Measurements from ENCODE around the gene TCF4. TPM values are rescaled to one million over a fixed set of nuclear protein-coding genes. Genes with fewer than 3 reads are reported as not detected.

Gene TCF4
- polyA plus RNA-seq, 1 of the 3 experiments (the other 2 are of a cell fraction) = 39.1 TPM

DNA sequence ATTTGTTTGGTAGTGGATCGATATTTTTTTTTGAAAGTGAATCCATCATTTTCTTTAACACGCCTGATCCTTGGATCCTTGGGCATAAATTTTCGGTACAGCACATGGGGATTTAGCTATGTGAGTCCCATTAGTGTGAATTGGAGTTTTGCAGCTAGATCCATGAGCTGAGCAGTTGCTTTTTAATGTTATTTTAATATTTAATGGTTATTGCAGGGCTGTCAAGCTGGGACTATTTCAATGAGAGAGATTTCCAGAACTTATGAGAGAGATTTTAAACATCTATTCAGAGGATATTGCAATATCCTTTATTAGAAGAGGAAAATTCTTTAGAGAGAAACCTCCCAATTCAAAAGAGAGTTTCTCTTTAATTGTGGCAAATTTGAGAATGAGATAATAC, 35.6 kb upstream of the TCF4 start:
- WGBS (ENCODE audit: low lambda C conversion rate) = 86% methylated on average over 3 of the region's 3 CpGs
- no peak overlapping the region for H3K4me3 ChIP-seq (ENCODE audit: low read depth in 2 of 2, low read length in 1 of 2)
- no peak overlapping the region for H3K27ac ChIP-seq (ENCODE audit: low read depth in 2 of 2, low read length in 1 of 2)
- H3K9ac ChIP-seq = no peak overlapping the region
- no peaks in the 10 kb centered on the region for H3K79me2 ChIP-seq (ENCODE audit: insufficient read depth)
- H3K4me2 ChIP-seq = no peak overlapping the region
- H3K27me3 ChIP-seq (ENCODE audit: insufficient read depth) = no peaks in the 10 kb centered on the region
- H4K20me1 ChIP-seq (ENCODE audit: insufficient read depth) = no peaks in the 10 kb centered on the region
- H3K36me3 ChIP-seq (replicated peaks in 1 of 2; ENCODE audit: control insufficient read depth in 1 of 2, insufficient read depth in 2 of 2, low read length in 1 of 2) = no peaks in the 10 kb centered on the region
- TF ChIP-seq TEAD4 (IDR thresholded peaks at IDR 0.05; ENCODE audit: borderline replicate concordance, insufficient read depth) (no peak), SMC3 (IDR thresholded peaks at IDR 0.05; ENCODE audit: low read depth, low read length) (no peak)
- no peaks in the 10 kb centered on the region for H3F3A ChIP-seq (replicated peaks; ENCODE audit: insufficient read depth)
- no peaks in the 10 kb centered on the region for H3K4me1 ChIP-seq (ENCODE audit: control insufficient read depth in 1 of 2, insufficient read depth in 2 of 2, low read depth in 1 of 2, low read length in 1 of 2)
- CTCF ChIA-PET = no interaction called here
- no peak for DNase-seq
- POLR2A ChIA-PET = no interaction called here
- H3K9me3 ChIP-seq = peaks cover 10% of the 10 kb centered on the region; the same call in 1 of the 2 replicates
- peaks cover 2% of the 10 kb centered on the region; the same call in 1 of the 2 replicates for H3K9me2 ChIP-seq
- H2AFZ ChIP-seq (ENCODE audit: low read depth) = no peak overlapping the region

- DNase-seq = no peak
- TF ChIP-seq TCF12 (IDR thresholded peaks at IDR 0.05) (no peak), MEF2A (IDR thresholded peaks at IDR 0.05; ENCODE audit: borderline replicate concordance, low read depth) (no peak), RFX5 (IDR thresholded peaks at IDR 0.05; ENCODE audit: low read length) (no peak), MXI1 (IDR thresholded peaks at IDR 0.05; ENCODE audit: low read depth, low read length) (no peak), YY1 (IDR thresholded peaks at IDR 0.05; ENCODE audit: low read depth) (no peak), EZH2phosphoT487 (IDR thresholded peaks at IDR 0.05; ENCODE audit: borderline replicate concordance, low read depth) (no peak), RAD21 (IDR thresholded peaks at IDR 0.05; ENCODE audit: low read length) (no peak), ELF1 (IDR thresholded peaks at IDR 0.05) (no peak), NFIC (IDR thresholded peaks at IDR 0.05; ENCODE audit: borderline replicate concordance) (no peak), FOXM1 (IDR thresholded peaks at IDR 0.05; ENCODE audit: low read depth) (no peak), GATA2 (CRISPR knock-in tag; IDR thresholded peaks at IDR 0.05) (no peak), JUND (IDR thresholded peaks at IDR 0.05) (no peak), EP300 (IDR thresholded peaks at IDR 0.05; ENCODE audit: borderline replicate concordance in 1 of 2, low read depth in 1 of 2, low read length in 1 of 2) (no peak), TAF1 (IDR thresholded peaks at IDR 0.05; ENCODE audit: borderline replicate concordance, low read depth, low read length) (no peak), TEAD4 (IDR thresholded peaks at IDR 0.05; ENCODE audit: borderline replicate concordance, insufficient read depth) (no peak), RXRA (IDR thresholded peaks at IDR 0.05; ENCODE audit: borderline replicate concordance, low read depth) (no peak), SIN3A (IDR thresholded peaks at IDR 0.05; ENCODE audit: borderline replicate concordance, low read depth, low read length) (no peak), USF2 (IDR thresholded peaks at IDR 0.05; ENCODE audit: borderline replicate concordance, low read depth, low read length) (no peak), CHD2 (IDR thresholded peaks at IDR 0.05; ENCODE audit: low read length, partially characterized antibody) (no peak)
- TF ChIP-seq, protein P1, sequence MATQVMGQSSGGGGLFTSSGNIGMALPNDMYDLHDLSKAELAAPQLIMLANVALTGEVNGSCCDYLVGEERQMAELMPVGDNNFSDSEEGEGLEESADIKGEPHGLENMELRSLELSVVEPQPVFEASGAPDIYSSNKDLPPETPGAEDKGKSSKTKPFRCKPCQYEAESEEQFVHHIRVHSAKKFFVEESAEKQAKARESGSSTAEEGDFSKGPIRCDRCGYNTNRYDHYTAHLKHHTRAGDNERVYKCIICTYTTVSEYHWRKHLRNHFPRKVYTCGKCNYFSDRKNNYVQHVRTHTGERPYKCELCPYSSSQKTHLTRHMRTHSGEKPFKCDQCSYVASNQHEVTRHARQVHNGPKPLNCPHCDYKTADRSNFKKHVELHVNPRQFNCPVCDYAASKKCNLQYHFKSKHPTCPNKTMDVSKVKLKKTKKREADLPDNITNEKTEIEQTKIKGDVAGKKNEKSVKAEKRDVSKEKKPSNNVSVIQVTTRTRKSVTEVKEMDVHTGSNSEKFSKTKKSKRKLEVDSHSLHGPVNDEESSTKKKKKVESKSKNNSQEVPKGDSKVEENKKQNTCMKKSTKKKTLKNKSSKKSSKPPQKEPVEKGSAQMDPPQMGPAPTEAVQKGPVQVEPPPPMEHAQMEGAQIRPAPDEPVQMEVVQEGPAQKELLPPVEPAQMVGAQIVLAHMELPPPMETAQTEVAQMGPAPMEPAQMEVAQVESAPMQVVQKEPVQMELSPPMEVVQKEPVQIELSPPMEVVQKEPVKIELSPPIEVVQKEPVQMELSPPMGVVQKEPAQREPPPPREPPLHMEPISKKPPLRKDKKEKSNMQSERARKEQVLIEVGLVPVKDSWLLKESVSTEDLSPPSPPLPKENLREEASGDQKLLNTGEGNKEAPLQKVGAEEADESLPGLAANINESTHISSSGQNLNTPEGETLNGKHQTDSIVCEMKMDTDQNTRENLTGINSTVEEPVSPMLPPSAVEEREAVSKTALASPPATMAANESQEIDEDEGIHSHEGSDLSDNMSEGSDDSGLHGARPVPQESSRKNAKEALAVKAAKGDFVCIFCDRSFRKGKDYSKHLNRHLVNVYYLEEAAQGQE (IDR thresholded peaks at IDR 0.05; ENCODE audit: low read depth, low read length) = no peak
- no peaks in the 10 kb centered on the region for H4K20me1 ChIP-seq (ENCODE audit: insufficient read depth)
- CTCF ChIA-PET = no interaction called here
- H3K9me2 ChIP-seq = no peaks in the 10 kb centered on the region
- H2AFZ ChIP-seq (ENCODE audit: low read depth) = no peak overlapping the region
- no peaks in the 10 kb centered on the region for H3K36me3 ChIP-seq (replicated peaks in 1 of 2; ENCODE audit: control insufficient read depth in 1 of 2, insufficient read depth in 2 of 2, low read length in 1 of 2)
- 71% methylated on average over 2 of the region's 2 CpGs for WGBS (ENCODE audit: low lambda C conversion rate)
- no peaks in the 10 kb centered on the region for H3K79me2 ChIP-seq (ENCODE audit: insufficient read depth)
- H3F3A ChIP-seq (replicated peaks; ENCODE audit: insufficient read depth) = no peaks in the 10 kb centered on the region
- H3K9me3 ChIP-seq = peaks cover 2% of the 10 kb centered on the region; the same call in 1 of the 2 replicates
- no peak overlapping the region for H3K4me2 ChIP-seq
- H3K4me3 ChIP-seq (ENCODE audit: low read depth in 2 of 2, low read length in 1 of 2) = no peak overlapping the region
- no peak overlapping the region for H3K9ac ChIP-seq
- no peaks in the 10 kb centered on the region; a peak in 1 of 4 replicates for H3K4me1 ChIP-seq (ENCODE audit: control insufficient read depth in 1 of 2, insufficient read depth in 2 of 2, low read depth in 1 of 2, low read length in 1 of 2)
- no peak overlapping the region; a peak in 1 of 4 replicates for H3K27ac ChIP-seq (ENCODE audit: low read depth in 2 of 2, low read length in 1 of 2)
- no peaks in the 10 kb centered on the region for H3K27me3 ChIP-seq (ENCODE audit: insufficient read depth)
- POLR2A ChIA-PET = no interaction called here
Observed at GRCh38 chr18:55610506-55610905, 22.5 kb upstream of the TCF4 start.
